ENCODE measurements around the gene CDH13. TPM values are rescaled to one million over a fixed set of nuclear protein-coding genes. Genes with fewer than 3 reads are reported as not detected.

The CDH13 gene
- total and polyA plus RNA-seq, 2 experiments from 2014 or later = 1.6 to 4.4 TPM

GRCh38 chr16:83686726-83687125 lies 1060.0 kb downstream of the CDH13 start:
- Histone ChIP-seq H3K4me1 (ENCODE audit: insufficient read depth) (peaks cover 4% of the 10 kb centered on the region; the same call in 1 of the 2 replicates), H4K20me1 (replicated peaks; ENCODE audit: insufficient read depth) (no peaks in the 10 kb centered on the region), H3K36me3 (ENCODE audit: insufficient read depth) (no peaks in the 10 kb centered on the region), H3K27me3 (ENCODE audit: insufficient read depth) (no peaks in the 10 kb centered on the region), H3K4me3 (no peak overlapping the region), H2AFZ (no peak overlapping the region), H3K79me2 (replicated peaks; ENCODE audit: insufficient read depth) (no peaks in the 10 kb centered on the region), H3K27ac (ENCODE audit: low read depth) (no peak overlapping the region), H3F3A (replicated peaks; ENCODE audit: low read depth) (no peaks in the 10 kb centered on the region), H3K4me2 (no peak overlapping the region), H3K9me2 (ENCODE audit: insufficient read depth) (peaks cover 3% of the 10 kb centered on the region; the same call in 1 of the 2 replicates)
- H3K27ac Mint-ChIP-seq = no peak overlapping the region
- H3K4me1 Mint-ChIP-seq = peaks cover 19% of the 10 kb centered on the region
- no peak for TF ChIP-seq CTCF (conservative IDR thresholded peaks at IDR 0.05; ENCODE audit: low read depth in 2 of 2)
- no peak for TF ChIP-seq ZNF114 (CRISPR knock-in tag; IDR thresholded peaks at IDR 0.05)
- TF ChIP-seq STAT1 (IDR thresholded peaks at IDR 0.05; ENCODE audit: unreplicated experiment) = no peak
- no peak for TF ChIP-seq EZH2 (IDR thresholded peaks at IDR 0.05; ENCODE audit: low read depth, unreplicated experiment)
- no peak for TF ChIP-seq POLR2AphosphoS5 (IDR thresholded peaks at IDR 0.05; ENCODE audit: low read depth)
- no peak for TF ChIP-seq JUNB (IDR thresholded peaks at IDR 0.05; ENCODE audit: unreplicated experiment)
- TF ChIP-seq CREB1 (CRISPR knock-in tag; IDR thresholded peaks at IDR 0.05; ENCODE audit: low read depth) = no peak
- TF ChIP-seq ETS1 (IDR thresholded peaks at IDR 0.05) = no peak
- no peak for TF ChIP-seq NANOG (IDR thresholded peaks at IDR 0.05; ENCODE audit: borderline replicate concordance)
- TF ChIP-seq EZH2phosphoT487 (IDR thresholded peaks at IDR 0.05; ENCODE audit: unreplicated experiment) = no peak
- no peak overlapping the region for H3K4me3 Mint-ChIP-seq
- DNase-seq (ENCODE audit: low spot score) (no peak), ATAC-seq (no peak)
- H3K36me3 Mint-ChIP-seq (ENCODE audit: low read depth) = no peaks in the 10 kb centered on the region
- no peaks in the 10 kb centered on the region for H3K9me3 Mint-ChIP-seq
- H3K27me3 Mint-ChIP-seq (ENCODE audit: insufficient read depth, low read depth, poor library complexity) = peaks cover 3% of the 10 kb centered on the region

- no peak overlapping the region for H3K27ac ChIP-seq (ENCODE audit: low read depth)
- no peaks in the 10 kb centered on the region for H3K36me3 Mint-ChIP-seq (ENCODE audit: low read depth)
- peak; percentile 73 for ATAC-seq
- TF ChIP-seq CREB1 (CRISPR knock-in tag; IDR thresholded peaks at IDR 0.05; ENCODE audit: low read depth) (no peak), POLR2AphosphoS5 (IDR thresholded peaks at IDR 0.05; ENCODE audit: low read depth) (no peak), CTCF (conservative IDR thresholded peaks at IDR 0.05; ENCODE audit: low read depth in 2 of 2) (no peak), REST (IDR thresholded peaks at IDR 0.05; ENCODE audit: unreplicated experiment) (no peak), ZNF114 (CRISPR knock-in tag; IDR thresholded peaks at IDR 0.05) (no peak), NANOG (IDR thresholded peaks at IDR 0.05; ENCODE audit: borderline replicate concordance) (no peak), ETS1 (IDR thresholded peaks at IDR 0.05) (no peak), EZH2phosphoT487 (IDR thresholded peaks at IDR 0.05; ENCODE audit: unreplicated experiment) (no peak)
Observed at GRCh38 chr16:83689385-83689831, 1062.6 kb downstream of the CDH13 start.

More at GRCh38 chr16:83689385-83689831, 1062.6 kb downstream of the CDH13 start:
- no peak overlapping the region for H3K4me3 Mint-ChIP-seq
- H4K20me1 ChIP-seq (replicated peaks; ENCODE audit: insufficient read depth) = no peaks in the 10 kb centered on the region
- no peaks in the 10 kb centered on the region for H3F3A ChIP-seq (replicated peaks; ENCODE audit: low read depth)
- H3K4me1 ChIP-seq (ENCODE audit: insufficient read depth) = no peaks in the 10 kb centered on the region
- no peaks in the 10 kb centered on the region for H3K79me2 ChIP-seq (replicated peaks; ENCODE audit: insufficient read depth)
- no peak overlapping the region; the same call in 1 of the 2 replicates for H3K27ac Mint-ChIP-seq
- H3K4me2 ChIP-seq = no peak overlapping the region
- no peaks in the 10 kb centered on the region for H3K27me3 Mint-ChIP-seq (ENCODE audit: insufficient read depth, low read depth, poor library complexity)
- peaks cover 6% of the 10 kb centered on the region; the same call in 2 of the 3 replicates for H3K4me1 Mint-ChIP-seq
- H3K36me3 ChIP-seq (ENCODE audit: insufficient read depth) = no peaks in the 10 kb centered on the region
- DNase-seq (ENCODE audit: low spot score) = peak; percentile 38
- H3K9me3 Mint-ChIP-seq = no peaks in the 10 kb centered on the region
- peaks cover 3% of the 10 kb centered on the region; the same call in 1 of the 2 replicates for H3K9me2 ChIP-seq (ENCODE audit: insufficient read depth)
- no peak overlapping the region for H3K4me3 ChIP-seq
- no peak overlapping the region for H2AFZ ChIP-seq
- H3K27me3 ChIP-seq (ENCODE audit: insufficient read depth) = no peaks in the 10 kb centered on the region

Measured in GM23338 (cell line).